Neural progenitor cell (in vitro differentiated cells): ENCODE results near the gene KCNIP1.

ENCODE experiments used
- CTCF ChIP-seq: fragments of 200-600 bp; sonication (generic); IDR thresholded peaks from 2 replicates; pipeline ENCODE4 v1.5.1; 2017; ENCODE audit warnings: antibody characterized with exemption, mild to moderate bottlenecking
- EZH2 ChIP-seq: fragments of 200-600 bp; sonication (generic); IDR thresholded peaks from 2 replicates; pipeline ENCODE4 v1.6.1; 2017; ENCODE audit warnings: antibody characterized with exemption, mild to moderate bottlenecking, moderate library complexity

- no peak for TF ChIP-seq EZH2
- no peak for TF ChIP-seq CTCF
These were observed 236.9 kb downstream of the KCNIP1 start for GRCh38 chr5:170740551-170741205.
